NCI-H2196 treated with DMSO at 0.1 percent for 48 hours (cell line): ENCODE measurements around the gene PCNA.

Experiments used
- DNase-seq: peaks from one replicate; lab custom pipeline; 2025; ENCODE audit not compliant: unreplicated experiment; lab: John Stamatoyannopoulos, UW

PCNA gene

GRCh38 chr20:5143851-5144250 is 24.1 kb upstream of the PCNA start:
- no peak for DNase-seq

- no peak for DNase-seq
Observed at GRCh38 chr20:5141615-5142014, 21.9 kb upstream of the PCNA start.

GRCh38 chr20:5140195-5140594 is 20.4 kb upstream of the PCNA start:
- DNase-seq = no peak

GRCh38 chr20:5136096-5136495 is 16.3 kb upstream of the PCNA start:
- DNase-seq = no peak

GRCh38 chr20:5135363-5136012 is 15.7 kb upstream of the PCNA start:
- DNase-seq = no peak

- no peak for DNase-seq
Observed at GRCh38 chr20:5133998-5134397, 14.2 kb upstream of the PCNA start.

GRCh38 chr20:5131502-5131901 is 11.7 kb upstream of the PCNA start:
- no peak for DNase-seq

- DNase-seq = no peak
Observed at GRCh38 chr20:5128886-5129285, 9.1 kb upstream of the PCNA start.

- no peak for DNase-seq
Observed at GRCh38 chr20:5127859-5128424, 8.2 kb upstream of the PCNA start.

- DNase-seq = no peak
Observed at GRCh38 chr20:5127204-5127858, 7.6 kb upstream of the PCNA start.

- DNase-seq = peak; percentile 99
Observed at GRCh38 chr20:5126512-5127203, 6.9 kb upstream of the PCNA start, which contains the start of gene CDS2. CDS2 (plus strand) TSS chr20:5127008; CDS start chr20:5127093, 85 bp downstream.

GRCh38 chr20:5122873-5123260 is 3.1 kb upstream of the PCNA start:
- DNase-seq = no peak

- DNase-seq = no peak
Observed at GRCh38 chr20:5120185-5120476, 373 bp upstream of the PCNA start.

- no peak for DNase-seq
Observed at GRCh38 chr20:5119143-5119434, 669 bp downstream of the PCNA start.

GRCh38 chr20:5118220-5119142 is 1.3 kb downstream of the PCNA start:
- no peak for DNase-seq

GRCh38 chr20:5116875-5117274 is 2.9 kb downstream of the PCNA start:
- DNase-seq = no peak

- DNase-seq = no peak
Observed at GRCh38 chr20:5114403-5114802, 5.4 kb downstream of the PCNA start.

- no peak for DNase-seq
Observed at GRCh38 chr20:5113615-5113986, 6.2 kb downstream of the PCNA start.

GRCh38 chr20:5109276-5109675 is 10.5 kb downstream of the PCNA start:
- no peak for DNase-seq

GRCh38 chr20:5104479-5104878 is 15.3 kb downstream of the PCNA start:
- no peak for DNase-seq

- peak; percentile 56 for DNase-seq
Observed at GRCh38 chr20:5100684-5101347, 18.9 kb downstream of the PCNA start.
